NCI-H526 treated with DMSO at 0.1 percent for 48 hours (cell line): ENCODE results near the gene SSPN.
A peak's percentile ranks its signal among the peaks of the same experiment; 100 is the strongest.

Experiments used
- DNase-seq: peaks from one replicate; lab custom pipeline; 2025; lab: John Stamatoyannopoulos, UW

Gene SSPN

DNA sequence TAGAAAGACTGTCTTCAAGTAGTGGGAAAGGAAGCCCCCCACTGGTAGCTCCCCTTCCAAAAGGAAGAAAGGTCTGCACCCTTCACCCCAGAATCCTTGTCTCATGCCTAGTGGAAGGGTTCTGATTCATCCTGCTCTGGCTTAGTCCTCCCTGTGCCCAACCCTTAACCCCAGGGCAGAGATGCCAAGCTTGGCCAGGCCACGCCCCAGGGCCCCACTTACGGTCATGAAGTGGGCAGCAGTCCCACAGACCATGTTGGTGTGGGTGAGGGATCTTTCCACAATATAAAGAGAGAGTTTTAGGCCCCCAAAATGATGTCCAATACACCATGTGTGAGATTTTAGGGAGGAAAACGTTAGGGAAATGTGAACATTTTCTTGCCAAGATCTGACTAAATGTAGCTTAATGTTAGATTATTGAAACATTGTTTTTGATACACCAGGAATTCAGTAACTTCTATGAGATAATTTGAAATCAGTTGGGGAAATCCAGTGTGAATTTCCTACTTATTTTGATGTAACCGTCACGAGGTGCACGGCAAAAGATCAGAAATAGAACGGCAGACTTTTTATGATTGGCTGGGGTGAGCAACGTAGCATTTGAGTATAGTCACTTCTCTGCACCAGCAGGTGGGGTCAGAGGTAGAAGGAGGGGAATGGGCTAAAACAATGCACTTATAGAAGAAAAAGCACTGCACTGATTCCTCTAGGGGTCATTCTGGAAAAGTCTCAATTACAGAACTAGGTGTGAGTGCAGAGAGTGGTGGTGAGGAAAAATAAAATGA lies 8.2 kb upstream of the SSPN start:
- no peak for DNase-seq

DNA sequence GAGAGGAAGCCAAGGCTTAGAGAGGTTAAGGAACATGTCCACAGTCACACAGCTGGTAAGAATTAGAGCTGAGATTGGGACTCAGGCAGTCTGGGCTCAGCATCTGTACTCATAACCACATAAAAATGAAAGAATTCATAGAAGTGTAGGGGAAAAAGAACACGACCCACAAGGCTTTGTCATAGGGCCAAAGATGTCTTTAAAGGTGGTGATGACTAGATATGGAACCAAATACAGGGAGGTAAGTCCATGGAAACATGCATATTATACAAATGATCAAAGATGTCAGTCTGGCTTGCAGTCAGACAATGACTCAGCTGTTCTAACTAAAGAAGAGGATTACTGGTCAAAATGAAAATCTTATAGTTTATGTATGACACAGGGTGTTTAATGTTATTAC lies 7.2 kb upstream of the SSPN start:
- no peak for DNase-seq

DNA sequence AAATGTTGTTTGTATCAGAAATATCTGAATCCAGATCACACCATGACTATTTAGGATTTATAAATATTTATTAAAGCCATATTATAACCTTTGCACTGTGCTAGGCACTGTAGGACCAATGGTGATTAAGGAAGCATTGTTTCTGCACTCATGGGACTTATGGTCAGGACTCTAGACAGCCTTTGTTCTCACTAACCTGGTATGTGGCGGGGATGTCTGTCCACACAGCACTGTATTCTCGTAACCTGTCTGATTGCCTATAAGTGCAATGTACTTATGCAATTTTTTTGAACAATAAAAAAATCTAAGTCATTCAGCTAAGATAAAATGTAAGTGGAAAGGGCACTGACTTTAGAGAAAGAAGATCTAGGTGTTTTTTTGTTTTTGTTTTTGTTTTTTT lies 6.7 kb upstream of the SSPN start:
- no peak for DNase-seq

DNA sequence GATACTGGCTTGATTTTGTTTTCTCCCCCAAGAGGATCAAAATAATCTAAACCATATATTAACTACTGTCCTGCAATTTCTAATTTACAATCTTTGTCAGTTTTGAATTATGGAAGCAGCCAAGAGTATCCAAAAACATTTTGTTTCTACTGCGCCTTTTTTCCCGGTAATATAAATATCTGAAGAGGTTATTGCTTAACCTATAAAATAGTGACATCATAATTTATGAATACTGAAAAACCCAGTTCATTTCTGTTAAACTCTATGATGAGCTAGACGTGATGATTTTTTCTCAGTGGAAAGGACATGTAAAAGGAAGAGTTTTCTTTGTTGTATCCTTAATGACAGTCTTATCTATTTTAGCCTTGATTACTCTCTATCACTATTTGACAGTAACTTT lies 3.2 kb upstream of the SSPN start:
- no peak for DNase-seq

DNA sequence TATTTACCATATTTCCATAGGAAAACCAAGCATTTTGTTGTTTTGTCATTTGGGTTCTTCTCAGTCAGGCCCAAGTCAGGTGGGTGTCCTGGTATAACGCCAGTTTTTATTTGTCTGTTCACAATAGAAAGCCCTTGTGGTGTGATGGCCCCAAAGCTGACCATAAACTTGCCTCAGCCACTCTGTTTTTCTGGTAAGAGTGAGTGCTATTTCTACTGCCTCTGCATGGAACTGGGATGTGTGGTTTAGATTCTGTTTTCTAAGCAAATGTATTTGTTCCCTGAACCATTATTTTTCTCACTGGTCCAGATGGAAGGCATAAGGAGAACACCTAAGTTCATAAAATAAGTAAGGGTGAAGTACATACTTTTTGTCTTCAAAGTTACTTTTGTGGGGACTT lies 1.8 kb upstream of the SSPN start:
- DNase-seq = no peak

DNA sequence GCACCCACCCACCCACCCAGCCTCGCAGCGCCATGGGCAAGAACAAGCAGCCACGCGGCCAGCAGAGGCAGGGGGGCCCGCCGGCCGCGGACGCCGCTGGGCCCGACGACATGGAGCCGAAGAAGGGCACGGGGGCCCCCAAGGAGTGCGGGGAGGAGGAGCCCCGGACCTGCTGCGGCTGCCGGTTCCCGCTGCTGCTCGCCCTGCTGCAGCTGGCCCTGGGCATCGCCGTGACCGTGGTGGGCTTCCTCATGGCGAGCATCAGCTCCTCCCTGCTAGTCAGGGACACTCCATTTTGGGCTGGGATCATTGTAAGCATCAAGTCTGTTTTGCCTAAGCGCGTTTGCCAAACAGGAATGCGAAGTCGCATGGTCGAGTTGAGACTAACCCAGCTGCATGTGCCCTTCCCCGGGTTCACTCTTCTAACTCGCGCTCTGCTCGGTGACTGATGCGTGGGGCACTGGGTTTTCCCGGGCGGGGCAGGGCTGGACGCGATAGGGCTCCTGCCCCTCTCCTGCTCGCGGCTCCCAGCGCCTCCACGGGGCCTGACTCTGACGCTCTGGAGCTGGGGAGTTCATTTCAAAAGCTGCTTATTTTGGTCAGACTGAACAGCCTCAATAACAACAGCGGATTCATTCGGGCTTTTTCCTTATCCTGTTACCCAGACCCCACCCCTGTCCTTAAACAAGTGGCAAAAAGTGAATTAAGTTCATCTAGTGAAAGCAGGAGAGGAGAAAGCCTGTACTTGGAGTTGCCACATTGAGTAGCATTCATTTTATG lies 458 bp downstream of the SSPN start:
- peak; percentile 33 for DNase-seq

DNA sequence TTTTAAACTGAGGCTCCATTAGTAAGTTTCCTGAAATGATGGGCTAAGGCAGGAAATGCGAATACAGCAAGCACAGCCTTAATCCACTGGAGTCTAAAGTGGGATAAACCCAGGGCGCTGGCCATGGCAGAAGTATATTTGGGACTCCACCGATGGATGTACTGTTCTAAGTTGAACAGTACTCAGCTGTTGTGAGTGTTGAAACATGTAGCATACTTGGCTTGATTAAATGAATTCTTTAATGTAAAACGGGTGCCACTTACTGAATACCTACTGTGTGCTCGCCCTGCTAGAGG lies 996 bp downstream of the SSPN start:
- no peak for DNase-seq

DNA sequence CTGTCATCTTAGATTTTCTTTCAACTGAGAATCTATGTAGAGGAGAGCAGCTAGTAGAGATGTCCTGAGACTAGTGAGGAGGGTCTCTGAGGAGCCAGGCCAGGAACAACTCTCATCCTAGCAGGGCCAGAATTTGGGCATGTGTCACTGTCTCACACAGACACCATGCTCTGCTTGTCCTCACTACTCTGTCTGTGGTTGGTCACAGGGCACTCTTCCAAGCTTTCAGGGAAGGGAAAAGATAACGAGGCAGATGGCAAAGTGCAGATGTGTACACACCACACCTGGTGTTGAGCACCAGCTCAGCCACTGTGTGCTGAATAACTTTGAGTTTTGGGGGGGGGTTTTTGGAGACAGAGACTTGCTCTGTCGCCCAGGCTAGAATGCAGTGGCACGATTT lies 2.5 kb downstream of the SSPN start:
- DNase-seq = no peak

DNA sequence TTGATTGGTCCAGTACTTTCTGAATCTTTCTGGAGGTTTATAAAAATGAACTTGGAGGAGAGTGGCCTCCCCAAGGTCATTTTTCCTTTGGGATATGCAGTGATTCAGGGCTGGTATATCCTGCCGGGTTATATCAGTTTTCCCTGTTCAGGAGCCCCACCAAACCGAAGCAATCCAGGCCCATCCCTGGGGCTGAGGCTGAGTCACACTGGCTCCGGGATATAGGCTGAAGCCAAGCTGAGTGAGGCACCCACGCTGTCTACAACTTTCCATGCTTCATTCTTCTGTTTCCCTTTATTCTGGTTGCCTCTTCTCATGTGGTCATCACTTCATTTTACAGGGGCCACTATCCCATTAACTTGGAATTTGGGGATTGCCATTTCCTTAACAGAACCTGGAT lies 3.4 kb downstream of the SSPN start:
- DNase-seq = no peak

DNA sequence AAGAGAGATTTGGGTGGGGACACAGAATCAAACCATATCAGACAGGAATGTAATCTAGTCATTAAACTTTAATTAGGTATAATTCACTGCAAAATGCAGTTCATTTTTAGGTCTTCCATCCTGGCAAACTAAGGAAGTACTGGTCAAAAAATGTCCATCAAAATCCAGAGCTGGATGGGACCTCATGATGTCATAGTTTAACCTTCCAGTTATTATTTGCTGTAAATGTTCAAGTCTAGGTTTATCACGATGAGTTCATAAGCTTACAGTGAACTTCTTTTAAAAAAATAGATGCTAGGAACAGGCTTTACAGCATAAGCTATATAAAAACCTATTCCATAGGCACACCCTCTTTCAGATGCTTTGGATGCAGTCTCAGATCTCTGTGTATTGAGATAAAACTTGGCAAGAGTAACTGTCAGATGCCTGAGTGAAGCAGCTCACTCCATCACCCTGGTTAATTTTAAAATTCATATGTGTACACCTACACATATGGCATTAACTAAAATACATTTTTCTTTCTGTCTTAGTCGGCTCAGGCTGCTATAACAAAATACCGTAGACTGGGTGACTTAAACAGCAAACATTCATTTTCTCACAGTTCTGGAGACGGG lies 7.9 kb downstream of the SSPN start:
- no peak for DNase-seq

DNA sequence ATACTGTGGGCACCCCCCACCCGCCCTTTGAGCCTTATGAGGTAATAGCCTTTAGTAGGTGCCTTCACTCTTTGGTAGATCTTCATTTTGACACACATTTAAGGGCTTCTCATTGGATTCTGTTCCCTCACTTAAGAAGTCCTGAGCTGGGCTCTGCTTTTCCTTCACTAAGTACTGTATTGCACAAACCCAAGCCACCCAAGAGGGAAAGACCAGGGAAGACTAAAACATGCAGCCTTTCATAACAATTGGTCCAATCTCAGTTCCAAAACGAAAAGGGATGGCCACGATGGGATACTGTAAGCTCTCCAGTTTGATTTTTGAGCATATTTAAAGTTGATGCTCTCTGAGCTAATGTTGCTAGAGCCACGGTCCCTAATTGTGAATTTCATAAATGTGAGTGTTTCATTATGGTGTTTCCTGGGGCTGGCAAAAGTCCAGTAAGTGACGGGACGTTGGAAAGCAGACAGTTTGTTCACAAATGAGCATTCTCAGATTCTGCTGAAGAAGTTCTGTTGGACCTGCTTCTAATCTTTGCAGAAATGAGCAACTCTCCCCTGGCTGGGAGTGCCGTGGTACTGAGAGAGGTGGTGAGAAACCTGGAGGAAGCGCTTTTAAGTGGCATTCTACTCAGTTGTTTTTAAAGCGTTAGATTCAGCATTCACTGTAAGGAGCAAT lies 9.4 kb downstream of the SSPN start:
- DNase-seq = no peak

DNA sequence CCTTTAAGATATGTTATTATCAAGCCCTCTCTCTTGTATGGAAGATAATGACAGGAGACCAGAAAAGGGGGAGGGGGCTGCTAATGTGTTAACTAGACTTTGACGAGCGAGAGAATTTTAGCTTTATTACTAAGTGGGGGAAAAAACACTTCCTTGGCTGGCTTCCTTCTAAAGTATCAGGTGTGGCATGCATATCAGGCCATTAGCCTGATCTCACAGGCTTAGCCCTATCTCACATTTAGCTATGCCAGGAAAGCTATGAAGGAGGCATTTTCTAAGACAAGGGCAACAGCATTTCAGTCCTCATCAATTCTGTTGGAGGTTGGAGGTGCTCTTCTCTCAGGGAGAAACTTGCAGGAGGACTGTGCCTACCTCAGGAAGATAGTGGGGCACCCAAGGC lies 9.9 kb downstream of the SSPN start:
- no peak for DNase-seq

DNA sequence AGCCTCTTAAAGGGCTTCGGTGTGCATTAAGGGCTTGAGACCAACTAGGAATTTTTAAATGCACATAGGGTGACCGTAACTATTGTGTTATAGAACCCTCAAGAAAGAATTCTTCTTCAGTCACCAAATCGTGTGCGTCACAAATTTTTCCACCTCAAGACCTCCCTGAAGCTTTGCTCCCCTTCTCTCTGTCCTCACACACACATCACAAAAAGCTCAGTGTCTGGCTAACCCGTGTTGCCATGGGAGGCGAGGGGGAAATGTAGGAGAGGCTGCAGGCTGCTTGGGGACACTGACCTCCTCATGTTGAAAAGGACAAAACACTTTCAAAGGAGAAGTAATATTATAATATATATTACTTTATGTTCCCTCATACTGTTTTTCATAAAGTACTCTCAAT lies 10.6 kb downstream of the SSPN start:
- DNase-seq = no peak

DNA sequence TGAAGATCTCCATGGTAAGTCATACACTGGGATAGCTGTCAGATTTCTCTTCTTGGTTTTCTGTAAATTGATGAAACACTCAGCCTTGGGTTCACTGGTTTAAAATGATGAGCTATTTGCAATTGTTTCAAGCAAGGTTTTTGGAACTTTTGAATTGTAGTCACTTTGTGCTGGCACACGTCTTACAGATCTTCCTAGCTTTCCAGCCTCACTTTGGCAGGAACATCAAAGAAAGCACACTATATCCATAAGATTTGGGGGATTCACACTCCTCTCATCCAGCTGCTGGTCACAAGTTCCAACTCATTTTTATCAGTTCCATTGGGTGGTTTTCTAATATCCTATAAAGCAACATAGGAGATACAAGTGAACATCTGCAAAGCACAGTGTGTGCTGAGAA lies 16.0 kb downstream of the SSPN start:
- DNase-seq = no peak

DNA sequence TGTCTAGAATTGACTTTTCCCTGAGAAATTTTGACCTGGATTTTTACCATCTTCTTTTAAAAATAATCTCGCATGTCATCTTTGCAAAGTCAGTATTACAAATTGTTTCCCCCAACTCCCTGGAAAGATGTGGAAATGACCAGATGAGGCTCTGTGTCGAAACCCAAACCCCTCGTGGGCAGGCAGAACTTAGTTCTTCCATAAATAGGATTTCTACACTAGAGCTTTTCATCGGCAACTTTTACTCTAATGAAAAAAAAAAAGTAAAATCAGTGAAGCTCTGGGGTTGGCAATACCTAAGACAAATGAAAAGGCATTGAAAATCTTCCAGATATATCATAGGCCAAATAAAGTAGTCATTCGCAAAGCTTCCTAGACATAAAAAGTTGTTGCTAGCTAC lies 17.0 kb downstream of the SSPN start:
- DNase-seq = no peak

DNA sequence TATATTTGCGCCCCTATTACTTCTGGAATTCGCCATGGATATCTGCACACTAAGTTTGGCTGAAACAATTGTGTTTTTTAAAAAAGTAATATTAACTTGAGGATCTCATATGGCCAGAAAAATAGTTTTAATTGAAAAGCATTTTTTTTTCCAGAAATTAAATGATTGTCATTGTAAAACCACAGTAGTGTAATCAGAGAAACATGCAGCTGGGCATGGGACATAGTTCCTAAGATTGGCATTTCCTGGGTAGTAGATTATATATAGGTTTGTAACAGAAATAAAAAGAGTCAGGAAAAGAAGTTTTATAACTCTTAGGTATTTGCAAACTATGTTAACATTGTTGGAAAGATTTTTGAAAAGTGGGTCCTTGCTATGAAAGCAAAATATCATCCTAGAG lies 17.6 kb downstream of the SSPN start:
- DNase-seq = no peak

DNA sequence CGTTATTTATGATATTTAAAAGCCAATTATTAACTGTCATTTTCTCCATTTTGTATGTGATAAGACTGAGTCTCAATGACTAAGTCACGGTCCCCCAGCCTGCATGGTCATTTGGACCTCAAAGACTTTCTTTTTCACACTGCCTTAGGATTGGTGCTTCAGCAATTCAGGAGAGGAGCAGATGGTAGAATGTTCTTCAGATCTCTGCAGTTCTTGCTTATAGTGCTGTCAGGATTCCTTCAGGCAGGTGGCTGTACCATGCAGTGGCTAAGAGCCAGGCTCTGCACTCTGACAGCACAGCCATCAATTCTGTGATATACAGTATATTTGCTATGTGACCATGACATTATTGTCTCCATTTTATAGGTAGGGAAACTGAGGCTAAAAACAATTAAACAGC lies 18.7 kb downstream of the SSPN start:
- no peak for DNase-seq

DNA sequence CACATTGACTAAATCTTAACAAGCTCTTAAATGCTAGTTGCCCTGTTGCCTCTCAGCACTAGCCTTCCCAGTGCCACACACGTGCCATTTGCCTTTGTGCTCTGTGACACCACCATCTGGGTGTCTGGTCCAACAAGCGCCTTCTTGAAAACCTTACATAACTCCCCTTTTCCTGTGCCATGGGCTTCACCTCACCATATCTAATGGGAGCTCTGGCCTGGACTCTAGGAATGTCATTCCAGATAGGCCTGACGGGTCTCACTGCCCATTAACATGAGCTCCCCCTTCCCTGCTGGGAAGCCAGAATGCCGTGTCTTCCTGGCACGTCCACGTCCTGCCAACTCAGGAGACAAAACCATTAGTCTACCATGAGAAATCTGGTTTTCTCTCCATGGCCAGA lies 24.4 kb downstream of the SSPN start:
- DNase-seq = no peak

DNA sequence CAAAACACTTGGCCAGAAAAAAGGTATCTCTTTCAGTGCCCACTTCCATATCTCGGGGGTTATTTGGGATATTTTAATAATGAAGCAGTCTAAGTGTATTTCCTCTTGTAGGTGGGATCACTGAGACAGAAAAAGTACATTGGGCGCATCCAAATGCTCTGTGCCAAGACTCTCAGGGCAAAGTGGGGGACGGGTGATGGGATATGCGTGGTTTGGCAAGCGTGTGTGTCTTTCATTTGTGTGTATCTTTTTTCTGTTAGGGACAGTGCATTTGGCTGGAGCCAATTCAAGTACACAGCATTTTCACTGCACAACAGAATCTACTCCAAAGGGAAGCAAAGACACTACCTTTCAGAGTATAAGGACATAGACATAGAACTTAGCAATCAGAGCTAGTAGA lies 29.3 kb downstream of the SSPN start:
- DNase-seq = no peak

DNA sequence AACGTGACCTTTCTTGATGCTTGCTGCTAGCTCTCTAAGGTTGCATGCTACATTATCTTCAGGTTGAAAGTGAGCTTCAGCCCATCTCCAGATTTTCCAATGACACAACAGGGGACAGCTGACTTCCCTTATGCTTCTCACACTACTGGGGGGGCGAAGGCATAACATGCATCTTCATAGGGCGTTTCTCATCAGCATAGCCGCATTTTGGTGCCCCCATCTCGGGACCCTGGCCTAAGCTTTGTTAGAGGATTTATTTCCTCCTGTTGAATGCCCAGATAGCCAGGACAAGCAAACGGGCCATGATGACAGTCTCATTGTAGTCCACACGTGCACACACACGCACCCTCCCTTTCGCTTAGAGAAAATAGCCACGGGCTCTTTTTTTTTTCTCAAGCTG lies 30.7 kb downstream of the SSPN start:
- no peak for DNase-seq

DNA sequence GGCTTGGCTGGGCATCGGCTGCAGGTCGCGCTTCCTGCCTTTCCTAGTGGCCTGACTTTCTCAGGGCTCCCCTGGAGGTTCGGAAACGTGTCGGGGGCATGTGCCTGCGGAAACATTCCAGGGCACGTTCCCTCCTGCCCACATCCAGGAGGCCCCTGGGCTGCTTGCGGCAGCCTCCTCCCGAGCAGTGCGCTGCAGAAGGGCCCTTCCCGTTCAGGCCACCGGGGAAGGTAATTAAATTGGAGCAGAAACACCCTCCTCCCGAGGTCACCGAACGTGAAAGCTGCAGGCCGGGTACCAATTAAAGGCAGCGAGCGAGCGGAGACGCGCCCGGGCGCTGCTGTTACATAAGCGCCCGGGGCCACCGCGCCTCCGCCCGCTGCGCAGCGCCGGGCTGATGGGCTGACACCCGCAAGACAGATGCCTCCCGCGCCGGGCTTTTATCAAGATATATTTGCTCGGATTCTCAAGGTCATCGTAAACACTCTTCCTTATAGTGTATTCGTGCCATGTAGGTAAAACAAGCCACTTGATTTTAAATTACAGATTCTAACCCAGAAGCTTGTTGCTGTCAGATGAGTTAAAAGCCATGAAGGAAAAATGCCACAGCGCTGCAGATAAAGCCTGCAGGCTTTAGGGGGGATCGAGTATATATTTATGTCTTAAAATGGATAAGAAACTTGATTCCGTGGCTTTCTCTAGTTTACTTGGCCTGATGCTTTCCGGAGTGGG lies 31.4 kb downstream of the SSPN start:
- DNase-seq = peak; percentile 45

DNA sequence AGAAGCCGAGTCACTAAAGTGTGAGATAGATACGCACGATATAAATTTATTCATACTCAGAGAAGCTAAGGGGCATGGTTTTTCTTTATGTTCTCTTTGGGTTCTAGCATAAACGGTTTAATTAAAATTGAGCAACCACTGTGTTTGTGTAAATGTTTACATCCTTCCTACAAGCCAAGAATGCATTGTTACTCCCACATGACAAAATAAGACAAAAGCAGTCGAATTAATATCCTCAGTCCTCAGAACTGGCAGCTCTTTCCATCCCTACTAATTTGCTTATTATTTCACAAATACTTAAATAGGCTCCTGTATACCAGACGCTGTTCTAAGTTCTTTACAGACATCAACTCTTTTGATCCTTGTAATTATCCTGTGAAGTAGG lies 32.0 kb downstream of the SSPN start:
- no peak for DNase-seq
